ENCODE results near the gene SDCBP2.

The SDCBP2 gene

GRCh38 chr20:1328680-1329330 lies at the start of gene SDCBP2:
Gene SDCBP2, minus strand, starts transcription at chr20:1329139. Its CDS starts 8,723 bp downstream, at chr20:1320416.
- DNase-seq (ENCODE audit: low read depth), result peak; percentile 55
- no peak within 1 kb of the TSS for H3K4me3 ChIP-seq (ENCODE audit: low read depth, low read length)
- TF ChIP-seq CTCF (IDR thresholded peaks at IDR 0.05; ENCODE audit: control insufficient read depth, extremely low read depth, insufficient read depth), result no peak

GRCh38 chr20:1378735-1379125 lies 49.8 kb upstream of the SDCBP2 start:
- DNase-seq (ENCODE audit: low read depth), result no peak
- no peak for TF ChIP-seq CTCF (IDR thresholded peaks at IDR 0.05; ENCODE audit: control insufficient read depth, extremely low read depth, insufficient read depth)
- H3K4me3 ChIP-seq (ENCODE audit: low read depth, low read length), result no peak overlapping the region

DNA sequence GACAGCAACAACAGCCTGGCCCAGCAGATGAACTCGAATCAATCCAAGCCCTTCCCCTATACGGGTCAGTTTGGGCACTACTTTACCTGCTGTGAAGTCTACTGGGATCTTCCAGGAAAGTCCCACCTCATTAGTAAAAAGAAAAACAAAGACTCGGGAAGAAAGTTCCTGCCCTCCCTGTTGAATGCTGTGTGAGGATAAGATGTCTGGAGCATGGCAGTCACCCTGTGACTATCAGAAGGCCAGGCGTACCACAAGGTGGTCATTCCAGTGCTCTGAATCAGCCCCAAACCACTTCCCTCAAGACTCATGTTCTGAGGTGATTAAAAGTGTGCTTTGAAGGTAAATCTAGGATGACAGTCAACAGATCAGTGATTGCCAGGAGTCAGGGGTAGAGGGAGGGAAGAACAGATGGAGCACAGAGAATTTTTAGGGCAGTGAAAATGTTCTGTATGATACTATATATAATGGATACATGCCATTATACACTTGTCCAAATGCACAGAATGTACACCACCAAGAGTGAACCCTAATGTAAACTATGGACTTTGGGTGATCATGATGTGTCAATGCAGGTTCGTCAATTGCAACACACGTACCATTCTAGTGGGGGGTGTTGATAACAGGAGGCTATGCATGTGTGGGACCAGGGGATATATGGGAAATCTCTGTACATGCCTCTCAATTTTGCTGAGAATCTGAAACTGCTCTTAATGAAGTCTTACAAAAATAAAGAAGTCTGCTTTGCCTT lies 49.2 kb upstream of the SDCBP2 start:
- no peak for DNase-seq (ENCODE audit: low read depth)
- no peak overlapping the region for H3K4me3 ChIP-seq (ENCODE audit: low read depth, low read length)
- no peak for TF ChIP-seq CTCF (IDR thresholded peaks at IDR 0.05; ENCODE audit: control insufficient read depth, extremely low read depth, insufficient read depth)

DNA sequence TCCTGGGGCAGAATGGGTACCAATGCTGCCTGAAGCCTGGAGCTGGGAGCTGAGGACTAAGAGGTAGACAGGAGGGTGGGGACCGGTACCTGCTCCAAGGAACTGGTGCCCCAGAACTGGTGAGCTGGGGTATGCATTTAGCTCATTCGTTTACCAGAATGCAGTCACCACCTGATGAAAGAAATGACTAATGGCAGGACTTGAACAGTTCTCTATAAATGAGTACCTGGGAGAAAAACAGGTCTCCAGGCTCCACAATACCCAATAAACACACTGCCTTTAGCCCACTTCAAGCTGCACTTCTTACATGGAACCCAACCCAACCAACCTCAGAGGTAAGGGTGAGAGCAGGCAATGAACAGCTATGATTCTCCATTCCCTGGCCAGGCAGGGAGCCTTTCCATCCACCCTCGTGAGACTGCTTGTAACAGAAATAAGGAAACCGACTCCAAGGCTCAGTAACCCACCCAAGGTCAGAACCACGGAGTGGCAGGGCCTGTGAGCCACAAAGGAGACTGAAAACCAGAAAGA lies 48.5 kb upstream of the SDCBP2 start:
- no peak for TF ChIP-seq CTCF (IDR thresholded peaks at IDR 0.05; ENCODE audit: control insufficient read depth, extremely low read depth, insufficient read depth)
- no peak overlapping the region for H3K4me3 ChIP-seq (ENCODE audit: low read depth, low read length)
- no peak for DNase-seq (ENCODE audit: low read depth)

DNA sequence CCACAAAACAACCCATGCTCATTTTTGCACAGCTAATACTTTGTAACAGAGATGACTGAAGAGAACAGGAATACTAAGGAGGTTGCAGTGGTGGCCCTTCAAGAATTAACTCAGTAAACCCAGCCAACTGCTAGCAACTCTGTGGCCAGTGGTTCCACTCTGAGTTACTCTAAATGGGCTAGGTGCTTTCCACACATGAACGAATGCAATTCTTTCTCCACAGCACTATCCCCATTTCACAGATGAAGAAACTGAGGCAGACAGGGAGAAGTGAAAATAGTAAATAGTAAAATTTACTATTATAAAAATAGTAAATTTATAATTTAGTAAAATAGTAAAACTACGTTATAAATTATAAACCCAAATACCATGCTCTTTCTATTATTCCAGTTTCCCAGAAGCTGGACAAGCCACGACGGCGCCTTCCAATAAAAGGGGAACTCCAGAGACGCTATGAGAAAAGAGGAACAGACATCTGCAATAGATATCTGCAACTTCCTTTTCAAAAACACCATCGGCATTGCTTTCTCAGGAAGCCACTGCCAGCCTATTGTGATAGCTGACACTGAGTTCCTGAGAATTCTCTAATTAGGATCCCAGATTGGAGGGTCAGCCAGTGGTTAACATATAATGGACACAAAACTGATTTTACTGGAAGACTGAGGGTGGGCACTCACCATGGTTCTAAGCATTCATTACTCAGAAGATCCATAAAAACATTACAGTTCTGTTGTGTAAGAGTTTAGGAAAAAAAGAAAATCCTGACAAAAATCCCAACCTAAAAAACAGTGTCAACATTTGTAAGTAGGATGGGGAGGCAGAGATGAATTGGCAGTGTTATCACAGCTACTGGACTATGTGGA lies 47.7 kb upstream of the SDCBP2 start:
- H3K4me3 ChIP-seq (ENCODE audit: low read depth, low read length), result no peak overlapping the region
- no peak for DNase-seq (ENCODE audit: low read depth)
- no peak for TF ChIP-seq CTCF (IDR thresholded peaks at IDR 0.05; ENCODE audit: control insufficient read depth, extremely low read depth, insufficient read depth)

GRCh38 chr20:1376007-1376406 lies 47.1 kb upstream of the SDCBP2 start:
- H3K4me3 ChIP-seq (ENCODE audit: low read depth, low read length), result no peak overlapping the region
- DNase-seq (ENCODE audit: low read depth), result no peak
- no peak for TF ChIP-seq CTCF (IDR thresholded peaks at IDR 0.05; ENCODE audit: control insufficient read depth, extremely low read depth, insufficient read depth)

Data from LNCaP clone FGC (cell line).